Measurements from ENCODE around the gene RASD1.
"Not testable (repeated sequence)": the region's sequence is repeated elsewhere in the genome, so short reads cannot be mapped to it uniquely, and the experiment has no call there.

RASD1 gene

DNA sequence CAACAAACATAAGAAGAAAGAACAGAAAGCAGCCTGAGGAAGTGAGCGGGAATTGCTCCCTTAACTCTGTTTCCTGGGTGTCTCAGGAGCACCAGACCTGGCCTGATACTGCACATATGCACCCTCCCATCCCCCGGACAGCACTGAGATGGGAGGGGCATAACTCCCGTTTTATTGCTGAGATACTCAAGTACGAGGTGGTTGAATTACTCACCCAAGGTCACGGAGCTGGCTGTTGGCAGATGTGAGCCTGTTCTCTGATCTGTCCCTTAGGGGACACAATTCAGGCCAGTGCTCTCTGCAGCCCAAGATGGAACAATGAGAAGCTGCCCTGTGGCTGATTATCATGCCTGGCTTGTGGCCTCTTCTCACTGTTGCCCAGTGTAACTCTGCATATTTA, 28.5 kb downstream of the RASD1 start:
- DNase-seq, result no peak

DNA sequence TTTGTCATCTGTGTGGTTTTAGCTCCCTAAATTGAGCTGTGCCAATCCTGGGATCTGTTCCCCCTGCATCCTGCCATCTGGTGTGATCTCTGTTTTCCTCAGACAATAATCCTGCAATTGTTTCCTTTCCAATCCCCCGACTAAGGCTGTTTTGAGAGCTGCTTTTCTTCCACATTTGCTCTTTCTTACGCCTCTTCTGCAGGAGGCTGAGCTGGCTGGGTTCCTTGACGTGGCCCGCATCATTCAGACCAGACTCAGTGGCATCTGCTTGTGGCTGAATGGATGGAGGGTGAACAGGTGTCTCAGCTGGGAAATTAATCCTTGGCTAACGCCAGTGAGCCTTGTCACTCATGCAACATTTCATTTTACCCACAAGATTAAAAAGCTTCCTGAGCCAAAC, 29.2 kb downstream of the RASD1 start:
- no peak for DNase-seq

DNA sequence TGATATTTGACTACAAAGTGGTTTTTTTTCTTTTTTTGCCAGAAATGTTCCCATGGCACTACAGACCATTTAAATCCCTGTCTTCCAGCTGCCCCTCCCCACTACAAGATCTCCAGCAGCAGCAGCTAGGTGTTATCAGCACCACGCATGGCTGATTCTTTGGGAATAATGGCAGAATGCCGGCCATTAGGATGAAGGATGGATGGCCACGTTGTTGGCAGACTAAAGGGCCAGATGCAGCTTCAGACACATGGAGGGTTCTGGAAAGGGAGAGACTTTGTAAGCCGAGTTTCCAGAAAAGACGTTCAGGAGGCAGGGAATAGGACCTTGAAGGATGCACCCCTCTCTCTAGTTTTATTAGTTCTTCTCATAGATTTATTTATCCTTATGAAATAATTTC, 29.7 kb downstream of the RASD1 start:
- DNase-seq, result no peak

DNA sequence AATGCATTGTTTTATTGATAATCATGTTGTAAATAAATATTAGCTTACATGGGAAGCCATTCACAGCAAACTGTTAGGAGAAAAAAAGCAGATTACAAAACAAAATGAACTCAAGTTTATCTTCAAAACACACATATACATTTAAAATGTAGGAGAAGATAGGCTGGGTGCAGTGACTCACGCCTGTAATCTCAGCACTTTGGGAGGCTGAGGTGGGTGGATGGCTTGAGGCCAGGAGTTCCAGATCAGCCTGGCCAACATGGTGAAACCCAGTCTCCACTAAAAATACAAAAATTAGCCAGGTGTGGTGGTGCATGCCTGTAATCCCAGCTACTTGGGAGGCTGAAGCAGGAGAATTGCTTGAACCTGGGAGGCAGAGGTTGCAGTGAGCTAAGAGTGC, 30.3 kb downstream of the RASD1 start:
- not testable (repeated sequence) for DNase-seq

DNA sequence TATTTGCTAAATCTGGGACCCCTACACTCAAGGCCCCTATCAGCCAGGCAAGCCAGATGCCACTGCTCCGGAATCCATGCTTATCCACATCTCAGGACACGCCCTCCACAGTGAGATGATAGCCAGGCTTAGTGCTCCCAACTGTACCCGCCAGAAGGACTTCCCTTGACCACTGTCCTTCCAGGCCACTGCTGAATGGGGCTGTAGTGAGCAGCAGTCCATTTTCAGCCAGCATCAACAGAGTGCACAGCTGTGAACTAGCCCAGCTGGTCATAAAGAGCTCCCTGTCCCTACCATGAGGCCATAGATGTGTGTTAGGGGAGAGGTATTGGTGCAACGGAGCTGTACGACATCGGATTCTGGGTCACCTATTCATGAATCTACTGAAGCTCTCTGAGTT, 32.4 kb downstream of the RASD1 start:
- DNase-seq, result no peak

DNA sequence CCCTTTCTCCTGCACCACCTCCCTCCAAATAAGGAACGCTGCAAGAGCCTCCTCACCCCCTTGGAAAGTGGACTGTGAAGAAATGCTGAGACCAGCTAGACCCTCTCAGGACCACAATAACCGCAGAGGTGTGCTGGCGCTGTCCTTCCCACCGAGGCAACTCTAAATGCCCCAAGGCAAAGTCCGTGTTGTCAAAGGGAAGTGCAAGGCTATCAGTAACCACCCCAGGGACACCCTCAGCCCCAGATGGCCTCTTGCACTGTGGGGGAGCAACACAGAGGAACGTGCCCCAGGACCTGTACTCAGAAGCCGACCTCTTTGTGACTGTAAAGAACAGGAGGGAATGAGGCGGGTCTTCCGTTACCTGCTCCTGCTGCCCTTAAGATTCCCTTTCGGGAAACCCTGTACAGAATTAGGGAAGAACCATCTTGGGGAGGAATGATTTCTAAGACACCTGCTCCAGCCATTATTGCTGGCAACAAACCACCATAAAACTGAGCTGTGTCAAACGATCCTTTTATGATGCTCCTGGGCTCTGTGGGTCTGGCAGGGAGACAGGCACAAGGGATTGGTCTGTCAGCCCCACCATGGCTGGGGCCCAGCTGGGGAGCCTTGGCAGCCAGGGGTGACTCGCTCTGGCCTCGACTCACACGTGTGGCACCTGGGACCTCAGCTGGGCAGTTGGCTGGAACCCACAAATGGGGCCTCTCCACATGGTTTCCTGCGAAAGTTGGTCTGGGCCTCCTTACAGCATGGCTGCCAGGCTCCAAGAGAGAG, 34.0 kb downstream of the RASD1 start:
- DNase-seq, result no peak

DNA sequence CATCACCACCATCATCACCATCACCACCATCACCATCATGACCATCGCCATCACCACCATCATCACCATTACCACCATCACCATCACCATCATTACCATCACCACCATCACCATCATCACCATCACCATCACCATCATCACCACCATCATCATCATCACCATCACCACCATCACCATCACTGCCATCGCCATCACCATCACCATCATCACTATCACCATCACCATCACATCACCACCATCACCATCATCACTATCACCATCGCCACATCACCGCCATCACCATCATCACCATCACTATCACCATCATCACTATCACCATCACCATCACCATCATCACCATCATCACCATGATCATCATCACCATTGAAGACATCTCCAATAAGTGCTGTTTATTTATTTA, 36.2 kb downstream of the RASD1 start:
- no peak for DNase-seq

DNA sequence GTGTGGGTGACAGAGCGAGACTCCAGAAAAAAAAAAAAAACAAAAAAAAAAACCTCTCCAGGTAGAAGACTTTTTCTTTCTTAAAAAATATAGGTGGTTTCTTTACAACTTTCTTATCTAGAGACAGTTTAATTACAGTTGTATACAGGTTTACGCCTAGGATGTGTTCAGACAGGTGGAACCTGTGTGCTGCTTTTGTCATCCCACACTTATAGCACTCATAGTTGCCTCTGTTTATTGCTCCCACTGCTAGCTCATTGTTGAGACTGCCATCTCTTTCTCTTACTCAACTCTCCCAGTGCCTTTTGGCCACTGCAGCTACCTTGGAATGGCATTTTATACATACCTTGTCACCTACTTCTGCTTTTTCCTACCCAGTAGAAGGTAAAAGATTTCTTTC, 38.5 kb downstream of the RASD1 start:
- DNase-seq, result no peak

DNA sequence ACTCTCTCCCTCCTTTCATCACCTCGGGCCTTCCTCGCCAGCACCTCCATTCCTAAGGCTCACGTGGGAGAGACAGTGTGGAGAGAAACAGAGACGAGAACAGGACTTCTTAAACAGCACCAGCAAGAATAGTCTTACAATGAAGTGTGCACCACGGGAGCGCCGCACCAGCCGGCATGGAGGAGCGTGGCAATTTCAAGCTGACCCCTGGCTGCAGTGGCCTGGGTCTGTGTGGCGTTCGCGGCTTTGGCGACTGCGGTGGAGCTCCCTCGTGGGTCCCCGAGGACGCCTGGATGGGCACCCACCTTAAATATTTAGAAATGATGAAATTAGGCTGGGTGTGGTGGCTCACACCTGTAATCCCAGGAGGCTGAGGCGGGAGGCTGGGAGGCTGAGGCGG, 39.9 kb downstream of the RASD1 start:
- no peak for DNase-seq

DNA sequence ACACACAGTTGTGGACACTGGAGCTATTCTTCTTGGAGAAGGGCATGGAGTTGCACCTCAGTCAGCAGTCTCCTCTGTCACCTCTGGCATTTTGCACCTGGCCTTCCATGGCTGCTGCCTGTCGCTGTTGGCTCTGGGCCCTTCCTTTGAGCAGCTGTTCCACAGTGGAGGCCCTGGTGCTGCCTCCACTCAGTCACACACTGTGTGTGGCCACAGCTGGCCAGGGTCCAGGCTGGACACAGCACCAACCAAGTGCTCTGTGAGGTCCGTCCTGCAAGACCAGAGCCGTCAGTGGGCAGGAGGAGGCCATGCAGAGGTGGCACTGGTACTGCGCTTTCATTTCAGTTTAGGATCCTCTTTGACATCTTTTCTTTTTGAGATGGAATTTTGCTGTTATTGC, 41.0 kb downstream of the RASD1 start:
- DNase-seq, result no peak

DNA sequence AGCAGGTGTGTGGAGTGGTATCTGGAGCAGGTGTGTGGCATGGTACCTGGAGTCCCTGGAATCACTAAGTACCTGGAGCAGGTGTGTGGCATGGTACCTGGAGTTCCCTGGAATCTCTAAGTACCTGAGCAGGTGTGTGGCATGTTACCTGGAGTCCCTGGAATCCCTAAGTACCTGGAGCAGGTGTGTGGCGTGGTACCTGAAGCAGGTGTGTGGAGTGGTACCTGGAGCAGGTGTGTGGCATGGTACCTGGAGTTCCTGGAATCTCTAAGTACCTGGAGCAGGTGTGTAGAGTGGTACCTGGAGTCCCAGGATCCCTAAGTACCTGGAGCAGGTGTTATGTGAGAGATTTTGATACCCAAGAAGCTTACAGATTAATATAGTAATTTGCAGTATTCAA, 41.5 kb downstream of the RASD1 start:
- not testable (repeated sequence) for DNase-seq

DNA sequence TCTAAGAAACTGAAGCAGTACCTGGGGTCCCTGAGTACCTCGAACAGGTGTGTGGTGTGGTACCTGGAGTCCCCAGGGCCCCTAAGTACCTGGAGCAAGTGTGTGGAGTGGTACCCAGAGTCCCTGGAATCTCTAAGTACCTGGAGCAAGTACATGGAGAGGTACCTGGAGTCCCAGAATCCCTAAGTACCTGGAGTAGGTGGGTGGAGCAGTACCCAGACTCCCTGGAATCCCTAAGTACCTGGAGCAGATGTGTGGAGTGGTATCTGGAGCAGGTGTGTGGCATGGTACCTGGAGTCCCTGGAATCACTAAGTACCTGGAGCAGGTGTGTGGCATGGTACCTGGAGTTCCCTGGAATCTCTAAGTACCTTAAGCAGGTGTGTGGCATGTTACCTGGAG, 41.9 kb downstream of the RASD1 start:
- no peak for DNase-seq

DNA sequence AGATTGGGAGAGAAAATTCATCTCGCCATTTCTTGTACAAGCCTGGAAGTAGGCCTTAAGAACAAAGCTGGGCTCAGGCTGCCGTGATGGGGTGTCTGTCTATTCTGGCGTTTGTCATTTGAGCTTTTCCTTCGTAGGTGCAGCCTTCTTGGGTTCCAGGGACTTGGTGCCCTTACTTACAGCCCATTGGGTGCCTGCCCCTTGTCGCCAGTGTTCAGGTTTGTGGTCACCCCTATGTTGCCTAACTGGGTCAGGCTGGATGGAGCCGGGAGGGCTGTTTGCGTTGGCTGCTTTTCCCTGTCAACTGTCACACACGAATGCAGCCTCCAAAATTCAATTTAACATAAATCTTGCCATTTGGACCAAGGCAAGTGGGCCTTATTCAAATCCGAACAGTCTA, 43.1 kb downstream of the RASD1 start:
- no peak for DNase-seq

DNA sequence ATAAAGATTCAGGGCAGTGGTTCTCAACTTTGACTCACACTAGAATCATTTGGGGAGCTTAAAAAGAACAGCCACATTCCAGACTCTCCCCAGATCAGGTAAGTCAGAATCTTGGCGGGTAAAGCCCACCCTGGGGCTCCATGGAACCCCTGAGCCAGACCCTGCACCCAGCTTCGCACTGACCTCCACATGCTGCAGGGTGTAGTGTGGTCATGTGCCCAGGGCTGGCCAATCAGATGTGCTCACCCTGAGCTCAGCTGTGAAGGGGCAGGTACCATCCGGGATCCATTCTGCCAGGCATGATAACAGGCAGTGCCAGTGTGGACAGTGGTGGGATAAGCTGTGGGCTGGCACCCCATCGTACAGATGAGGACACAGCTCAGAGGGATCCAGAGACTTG, 47.5 kb downstream of the RASD1 start:
- DNase-seq, result no peak

DNA sequence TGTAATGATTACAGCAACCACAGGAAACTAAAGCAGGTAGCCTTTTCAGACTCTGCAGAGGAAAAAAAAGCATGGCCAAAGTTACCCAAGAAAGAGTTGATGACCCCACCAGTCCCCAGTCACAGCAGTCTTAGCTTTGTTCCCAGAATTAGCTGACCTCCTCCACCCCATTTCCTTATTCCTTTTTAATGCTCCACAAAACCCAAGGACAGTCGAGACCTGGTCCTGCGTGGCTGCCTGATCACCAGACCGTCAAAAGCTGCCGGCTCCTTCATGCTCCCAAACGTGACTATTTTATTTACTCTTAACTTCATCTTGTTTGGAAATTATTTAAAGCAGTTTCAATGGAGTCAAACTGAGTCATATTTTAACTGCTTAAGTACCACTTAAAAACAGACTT, 48.1 kb downstream of the RASD1 start:
- DNase-seq, result no peak

DNA sequence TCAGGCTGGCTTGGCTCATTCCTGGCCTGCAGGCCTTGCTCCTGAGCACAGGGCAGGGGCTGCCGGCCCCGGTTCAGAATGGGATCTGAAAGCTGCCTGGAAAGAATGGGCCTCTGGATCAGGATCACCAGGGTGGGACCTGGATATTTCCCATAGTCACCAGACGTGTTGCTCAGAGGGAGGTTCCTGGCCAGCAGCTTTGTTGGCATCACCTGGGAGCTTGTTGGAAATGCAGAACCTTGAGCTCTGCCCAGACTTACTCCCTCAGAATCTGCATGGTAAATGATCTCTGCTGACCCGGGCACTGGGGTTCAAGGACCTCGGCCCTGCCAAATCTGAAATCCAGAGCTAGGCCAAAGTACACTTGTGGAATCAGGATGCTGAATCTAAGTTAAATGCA, 48.9 kb downstream of the RASD1 start:
- DNase-seq, result no peak

DNA sequence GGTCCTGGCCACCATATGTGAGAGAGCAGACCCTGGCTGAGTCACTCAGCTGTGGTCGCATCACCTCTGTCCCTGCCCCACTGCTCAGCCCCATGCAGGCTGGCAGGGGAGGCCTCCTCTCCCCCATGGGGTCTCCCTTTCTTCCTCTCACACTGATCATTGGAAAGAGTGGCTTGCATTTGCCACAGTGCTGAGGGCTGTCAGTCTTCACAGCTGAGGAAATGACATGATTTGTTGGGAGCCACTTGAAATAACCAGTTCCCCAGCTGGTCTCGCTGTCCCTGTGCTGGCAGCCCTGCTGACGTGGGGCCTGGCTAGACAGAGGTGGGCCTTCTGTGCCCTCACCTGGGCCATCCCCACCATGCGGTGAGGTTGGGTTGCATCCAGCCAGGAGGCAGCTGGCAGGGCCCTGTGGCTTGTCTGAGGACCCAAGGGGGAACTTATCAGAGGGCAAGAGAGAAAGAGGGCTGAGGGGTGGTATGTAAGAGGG, 49.5 kb downstream of the RASD1 start:
- DNase-seq, result no peak

DNA sequence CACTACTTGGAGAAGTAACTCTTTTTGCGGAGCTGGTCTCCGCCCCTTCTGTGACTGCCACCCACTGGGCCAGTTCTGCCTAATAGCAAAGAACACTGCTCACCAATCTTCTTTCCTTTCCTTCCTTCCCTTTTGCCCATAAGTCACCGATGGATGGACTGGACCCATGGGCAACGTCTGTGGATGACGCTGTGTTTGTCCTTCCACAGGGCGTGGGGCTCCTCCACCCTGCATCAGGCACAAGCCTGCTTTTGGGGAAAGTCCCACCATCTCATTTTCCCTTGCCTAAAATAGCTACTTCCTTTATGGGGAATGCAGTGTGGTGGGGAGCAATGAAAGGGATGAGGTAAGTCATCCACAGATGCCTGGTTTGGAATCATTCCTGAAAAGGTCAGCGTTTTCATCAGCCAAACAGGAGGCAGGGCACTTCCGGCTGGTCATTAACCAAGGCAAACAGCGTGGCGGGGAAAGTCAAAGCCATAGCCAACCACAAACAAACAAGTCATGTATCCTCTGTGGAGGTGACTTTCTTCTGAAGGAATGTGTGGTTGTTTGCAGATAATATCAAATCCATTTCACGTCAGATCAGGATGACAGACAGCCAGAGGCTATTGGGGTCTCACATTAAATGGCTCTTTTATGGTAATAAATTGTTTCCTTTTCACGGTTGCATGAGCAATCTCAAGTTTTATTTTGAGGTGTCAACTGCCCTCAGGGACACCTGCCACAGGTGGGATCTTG, 50.1 kb downstream of the RASD1 start:
- no peak for DNase-seq

DNA sequence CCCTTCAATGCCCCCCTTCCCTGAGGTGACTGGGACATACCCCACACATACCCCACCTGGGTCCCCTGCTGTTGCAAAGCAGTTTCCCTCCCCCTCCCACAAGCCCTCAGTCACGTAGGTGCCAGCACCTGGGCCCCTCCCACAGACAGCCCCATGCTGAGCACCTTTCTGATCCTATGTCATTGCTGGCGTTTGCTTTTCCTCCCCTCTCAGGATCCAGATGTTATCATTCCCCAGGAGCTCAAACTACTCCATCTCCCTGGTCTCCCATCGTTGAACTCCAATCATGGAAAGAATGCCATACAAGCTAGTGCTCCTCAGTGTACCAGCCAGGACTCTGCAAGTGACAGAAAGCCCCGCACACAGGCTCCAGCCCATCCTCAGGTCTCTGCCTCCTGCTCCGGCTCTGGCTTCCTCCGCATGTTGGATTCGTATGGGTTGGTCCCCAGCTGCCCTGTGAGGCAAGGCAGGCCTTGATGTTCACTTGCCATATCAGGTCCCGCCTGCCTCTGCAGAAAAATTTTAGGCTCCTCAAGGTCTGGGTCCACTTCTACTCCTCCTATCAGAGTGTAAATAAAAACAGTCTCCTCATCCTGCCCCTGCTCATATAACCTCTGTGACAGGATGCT, 50.8 kb downstream of the RASD1 start:
- DNase-seq, result no peak
